Measurements from ENCODE around the gene ASTL. TPM values are rescaled to one million over a fixed set of nuclear protein-coding genes. Genes with fewer than 3 reads are reported as not detected.

The ASTL gene
- total and polyA plus RNA-seq, 2 donors (not counting 3 experiments of a cell fraction or from before 2014, with no cell fraction given), result not detected

- intact Hi-C loops (cut with micrococcal nuclease) (no loop called here), dilution Hi-C loops (cut with MboI; ENCODE audit: extremely low pct_ligation_motif_present, low sequenced_read_pairs) (no loop called here)
Measured at GRCh38 chr2:96131152-96131812, 7.0 kb downstream of the ASTL start.

More at GRCh38 chr2:96131152-96131812, 7.0 kb downstream of the ASTL start:
- H4K20me1 ChIP-seq (replicated peaks; ENCODE audit: control insufficient read depth, extremely low read depth, insufficient read depth, low read length), result no peaks in the 10 kb centered on the region
- no peak overlapping the region for H3K4me3 ChIP-seq (replicated peaks in 1 of 3; ENCODE audit: insufficient read depth in 1 of 3, low read depth in 1 of 3, low read length in 3 of 3)
- no peaks in the 10 kb centered on the region for H3K4me1 ChIP-seq (ENCODE audit: control insufficient read depth, extremely low read depth, insufficient read depth, low read length)
- H3K27me3 ChIP-seq (ENCODE audit: control insufficient read depth in 2 of 2, insufficient read depth in 2 of 2, low read length in 2 of 2), result peaks cover 0 to 3% of the 10 kb centered on the region in 2 experiments
- BruUV-seq (replicated peaks), result no TSS peak
- no peaks in the 10 kb centered on the region for H3K9me1 ChIP-seq (replicated peaks; ENCODE audit: control insufficient read depth, extremely low read depth, insufficient read depth, low read length)
- no peak for DNase-seq (ENCODE audit: low read depth, low spot score)
- no peak overlapping the region for H2AFZ ChIP-seq (ENCODE audit: low read depth, low read length)
- no peaks in the 10 kb centered on the region for H3K36me3 ChIP-seq (ENCODE audit: control insufficient read depth in 2 of 2, extremely low read depth in 1 of 2, insufficient read depth in 2 of 2, low read length in 2 of 2)
- CTCF ChIA-PET, result interaction anchor here (1.1 kb wide), 1 partner anchor 14 kb away, joined by 4 read pairs; no protein-coding TSS in a partner anchor
- no peak overlapping the region for H3K27ac ChIP-seq (ENCODE audit: insufficient read depth, low read depth, low read length)
- no peak overlapping the region for H3K4me2 ChIP-seq (ENCODE audit: insufficient read depth, low read length)
- POLR2A ChIA-PET, result no interaction called here
- H3K9me3 ChIP-seq (replicated peaks; ENCODE audit: control insufficient read depth, insufficient read depth, low read length), result no peaks in the 10 kb centered on the region
- TF ChIP-seq GATA2 (IDR thresholded peaks at IDR 0.05; ENCODE audit: insufficient read depth, insufficient read length, low read depth, low read length) (no peak), POLR2AphosphoS5 (IDR thresholded peaks at IDR 0.05; ENCODE audit: insufficient read depth, low read depth, low read length) (no peak), FOS (IDR thresholded peaks at IDR 0.05; ENCODE audit: borderline replicate concordance, insufficient read depth, low read length) (no peak), EZH2 (IDR thresholded peaks at IDR 0.05; ENCODE audit: borderline replicate concordance, low read depth, low read length, severe bottlenecking) (no peak), CTCF (IDR thresholded peaks at IDR 0.05; ENCODE audit: extremely low read depth in 1 of 2, insufficient read depth in 1 of 2, low read depth in 1 of 2, low read length in 2 of 2) (no peak), MYC (IDR thresholded peaks at IDR 0.05; ENCODE audit: low read depth, low read length) (no peak), POLR2A (IDR thresholded peaks at IDR 0.05; ENCODE audit: low read depth, low read length) (no peak), JUN (IDR thresholded peaks at IDR 0.05; ENCODE audit: borderline replicate concordance, insufficient read depth, insufficient read length, low read depth) (no peak)
- H3K79me2 ChIP-seq (ENCODE audit: control insufficient read depth, insufficient read depth, low read length), result no peaks in the 10 kb centered on the region
- no peak overlapping the region for H3K9ac ChIP-seq (replicated peaks; ENCODE audit: extremely low read depth, insufficient read depth, low read length)
- no peak for FAIRE-seq

Measured in endothelial cell of umbilical vein (primary cell).